ENCODE data around the gene FGF12.

- no peak for TF ChIP-seq CTCF (IDR thresholded peaks at IDR 0.05; ENCODE audit: low read depth, low read length)
- no peak for TF ChIP-seq EZH2phosphoT487 (IDR thresholded peaks at IDR 0.05; ENCODE audit: low read depth)
These were observed 446.0 kb downstream of the FGF12 start for GRCh38 chr3:192281207-192281880.

All from OCI-LY3 (cell line).